Loucy (cell line): Measurements from ENCODE around the gene NADK2.
A peak's percentile ranks its signal among the peaks of the same experiment; 100 is the strongest.

Source experiments
- H2AFZ ChIP-seq: fragments of 200-600 bp; sonication (generic); 2 replicates; pipeline ENCODE4 v1.6.0; 2016; ENCODE audit warnings: antibody characterized with exemption, mild to moderate bottlenecking, low read length, moderate library complexity
- H3F3A ChIP-seq: fragments of 200-600 bp; 2 replicates; pipeline ENCODE4 v1.6.0; 2016; ENCODE audit warnings: antibody characterized with exemption, low read depth, mild to moderate bottlenecking
- H3K27me3 ChIP-seq: fragments of 200-600 bp; sonication (generic); 2 replicates; pipeline ENCODE4 v1.6.1; 2014; ENCODE audit warnings: low read length, mild to moderate bottlenecking; ENCODE audit not compliant: insufficient read depth, poor library complexity, severe bottlenecking
- H3K36me3 ChIP-seq: fragments of 200-600 bp; sonication (generic); 2 replicates; pipeline ENCODE4 v1.6.1; 2016; ENCODE audit warnings: low read length; ENCODE audit not compliant: insufficient read depth
- H3K4me1 ChIP-seq: fragments of 200-600 bp; sonication (generic); 2 replicates; pipeline ENCODE4 v1.5.1; 2014; ENCODE audit warnings: low read length, mild to moderate bottlenecking; ENCODE audit not compliant: insufficient read depth, poor library complexity, severe bottlenecking
- H3K4me2 ChIP-seq: fragments of 200-600 bp; sonication (generic); 2 replicates; pipeline ENCODE4 v1.6.0; 2014; ENCODE audit warnings: antibody characterized with exemption, low read length, low read depth, mild to moderate bottlenecking; ENCODE audit not compliant: poor library complexity, severe bottlenecking
- H3K4me3 ChIP-seq: fragments of 200-600 bp; sonication (generic); 2 replicates; pipeline ENCODE4 v1.5.1; 2014; ENCODE audit warnings: low read length, mild to moderate bottlenecking, mixed read lengths; ENCODE audit not compliant: poor library complexity, severe bottlenecking
- H3K79me2 ChIP-seq: fragments of 200-600 bp; sonication (generic); 2 replicates; pipeline ENCODE4 v1.6.1; 2014; ENCODE audit warnings: low read length; ENCODE audit not compliant: insufficient read depth
- H3K9ac ChIP-seq: fragments of 200-600 bp; sonication (generic); 2 replicates; pipeline ENCODE4 v1.6.0; 2014; ENCODE audit warnings: mild to moderate bottlenecking, low read depth, low read length, moderate library complexity; ENCODE audit not compliant: poor library complexity, severe bottlenecking
- H3K9me2 ChIP-seq: fragments of 200-600 bp; sonication (generic); replicated peaks from 2 replicates; pipeline ENCODE4 v1.6.1; 2016; ENCODE audit warnings: low read depth, low read length, mixed read lengths
- H3K9me3 ChIP-seq: fragments of 200-600 bp; sonication (generic); 2 replicates; pipeline ENCODE4 v1.6.1; 2014; ENCODE audit warnings: mild to moderate bottlenecking, antibody characterized with exemption, low read length, low read depth; ENCODE audit not compliant: insufficient read depth
- H4K20me1 ChIP-seq: fragments of 200-600 bp; sonication (generic); 2 replicates; pipeline ENCODE4 v1.6.0; 2014; ENCODE audit warnings: antibody characterized with exemption, low read length, mild to moderate bottlenecking; ENCODE audit not compliant: insufficient read depth, poor library complexity, severe bottlenecking
- CTCF ChIP-seq: fragments of 200-600 bp; sonication (generic); conservative IDR thresholded peaks from 2 replicates; pipeline ENCODE4 v1.5.1; 2014; ENCODE audit warnings: mild to moderate bottlenecking, antibody characterized with exemption, low read length
- EZH2phosphoT487 ChIP-seq: fragments of 200-600 bp; IDR thresholded peaks from 2 replicates; pipeline ENCODE4 v1.6.1; 2018; ENCODE audit warnings: antibody characterized with exemption, mild to moderate bottlenecking, moderate library complexity, borderline replicate concordance

Gene NADK2

GRCh38 chr5:36243653-36244052 lies 1.9 kb upstream of the NADK2 start:
- Histone ChIP-seq H3K36me3 (no peaks in the 10 kb centered on the region), H3K4me3 (no peak overlapping the region), H3K27me3 (no peaks in the 10 kb centered on the region), H3K79me2 (peaks cover 35% of the 10 kb centered on the region), H3K9me2 (no peaks in the 10 kb centered on the region), H3K4me1 (peaks cover 47% of the 10 kb centered on the region), H3F3A (peaks cover 9% of the 10 kb centered on the region; the same call in 1 of the 2 replicates), H3K9ac (peak overlapping the region; percentile 95), H3K4me2 (peak overlapping the region; percentile 98), H2AFZ (no peak overlapping the region), H3K9me3 (no peaks in the 10 kb centered on the region), H4K20me1 (peaks cover 8% of the 10 kb centered on the region)
- no peak for TF ChIP-seq CTCF
- TF ChIP-seq EZH2phosphoT487: no peak

- H3K27me3 ChIP-seq: no peaks in the 10 kb centered on the region
- H4K20me1 ChIP-seq: peaks cover 8% of the 10 kb centered on the region
- no peak for TF ChIP-seq EZH2phosphoT487
- H3F3A ChIP-seq: peaks cover 9% of the 10 kb centered on the region; the same call in 1 of the 2 replicates
- peak overlapping the region; percentile 91 for H3K4me3 ChIP-seq
- H3K4me1 ChIP-seq: peaks cover 55% of the 10 kb centered on the region
- no peaks in the 10 kb centered on the region for H3K9me2 ChIP-seq
- no peaks in the 10 kb centered on the region for H3K9me3 ChIP-seq
- H3K79me2 ChIP-seq: peaks cover 43% of the 10 kb centered on the region
- peak overlapping the region; percentile 95 for H3K9ac ChIP-seq
- peak overlapping the region; percentile 75 for H2AFZ ChIP-seq
- H3K4me2 ChIP-seq: peak overlapping the region; percentile 98
- H3K36me3 ChIP-seq: no peaks in the 10 kb centered on the region
Measured at GRCh38 chr5:36242534-36243485, 1.1 kb upstream of the NADK2 start.

- peak overlapping the region; percentile 80 for H3K4me2 ChIP-seq
- no peaks in the 10 kb centered on the region for H3K9me2 ChIP-seq
- peaks cover 54% of the 10 kb centered on the region for H3K79me2 ChIP-seq
- peak overlapping the region; percentile 91 for H3K4me3 ChIP-seq
- H4K20me1 ChIP-seq: peaks cover 12% of the 10 kb centered on the region
- peaks cover 9% of the 10 kb centered on the region; the same call in 1 of the 2 replicates for H3F3A ChIP-seq
- H3K36me3 ChIP-seq: no peaks in the 10 kb centered on the region
- peak overlapping the region; percentile 95 for H3K9ac ChIP-seq
- no peaks in the 10 kb centered on the region for H3K9me3 ChIP-seq
- no peak for TF ChIP-seq EZH2phosphoT487
- 0 out of 2 replicates have a peak, but pooled peaks have one; percentile 10 for TF ChIP-seq CTCF
- peak overlapping the region; percentile 70 for H2AFZ ChIP-seq
- H3K4me1 ChIP-seq: peaks cover 71% of the 10 kb centered on the region
- H3K27me3 ChIP-seq: no peaks in the 10 kb centered on the region
Measured at GRCh38 chr5:36240779-36241630, 720 bp downstream of the NADK2 start.
